K562 (cell line): ENCODE results near the gene EPHB6. TPM values are rescaled to one million over a fixed set of nuclear protein-coding genes. Genes with fewer than 3 reads are reported as not detected.

Experiments
- ASH1L ChIP-seq: fragments of 450-650 bp; IDR thresholded peaks from 2 replicates; pipeline ENCODE4 v1.6.1; 2018; ENCODE audit warnings: borderline replicate concordance, mild to moderate bottlenecking, low read depth; ENCODE audit not compliant: partially characterized antibody
- CAMTA2 ChIP-seq: fragments of 250-450 bp; sonication (Bioruptor Pico); conservative IDR thresholded peaks from 2 replicates; pipeline ENCODE4 v1.5.1; 2022
- CHD7 ChIP-seq: fragments of 200-600 bp; sonication (generic); IDR thresholded peaks from one replicate; pipeline ENCODE4 v1.6.1; 2012; ENCODE audit warnings: mild to moderate bottlenecking, low read depth, low read length, inconsistent platforms
- EHMT2 ChIP-seq: fragments of 450-650 bp; IDR thresholded peaks from 2 replicates; pipeline ENCODE4 v1.6.1; 2018; ENCODE audit warnings: antibody characterized with exemption
- EP300 ChIP-seq: IDR thresholded peaks from 2 replicates; pipeline ENCODE4 v1.6.1; 2012; ENCODE audit warnings: low read length, improper control_type of control experiment
- FOSL1 ChIP-seq: fragments of 200-800 bp; sonication (Bioruptor generic); conservative IDR thresholded peaks from 2 replicates; pipeline ENCODE4 v1.6.1; 2016; ENCODE audit warnings: missing genetic modification characterization, missing compliant biosample characterization
- HCFC1 ChIP-seq: IDR thresholded peaks from 2 replicates; pipeline ENCODE4 v1.6.1; 2012; ENCODE audit warnings: low read depth, low read length, improper control_type of control experiment
- HDAC2 ChIP-seq: fragments of 450-650 bp; IDR thresholded peaks from 2 replicates; pipeline ENCODE4 v1.6.1; 2016; ENCODE audit warnings: mild to moderate bottlenecking
- MAZ ChIP-seq, 2 experiments: fragments of 450-650 bp in 1 of 2; sonication (generic) in 1 of 2; formaldehyde crosslinking; IDR thresholded peaks in 1 of 2; conservative IDR thresholded peaks in 1 of 2; 2 replicates each; pipeline versions ENCODE4 v1.4.0 to v1.5.0; 2020; ENCODE audit warnings: mild to moderate bottlenecking in 1 of 2, missing genetic modification reagents in 1 of 2
- MECOM ChIP-seq: fragments of 250-450 bp; sonication (Bioruptor Pico); IDR thresholded peaks from 2 replicates; pipeline ENCODE4 v1.8.0; 2022; ENCODE audit warnings: inconsistent platforms
- NFIC ChIP-seq: fragments of 450-650 bp; IDR thresholded peaks from 2 replicates; pipeline ENCODE4 v1.6.1; 2017; ENCODE audit warnings: mild to moderate bottlenecking, inconsistent platforms
- PKNOX1 ChIP-seq: fragments of 450-650 bp; IDR thresholded peaks from 2 replicates; pipeline ENCODE4 v1.6.1; 2016
- SMARCA4 ChIP-seq: fragments of 450-650 bp; IDR thresholded peaks from 2 replicates; pipeline ENCODE4 v1.6.1; 2016
- STAT5A ChIP-seq: IDR thresholded peaks from 2 replicates; pipeline ENCODE4 v1.6.1; 2012; ENCODE audit warnings: low read length, inconsistent platforms, borderline replicate concordance
- ZBTB17 ChIP-seq: fragments of 450-650 bp; formaldehyde crosslinking; IDR thresholded peaks from 2 replicates; pipeline ENCODE4 v1.4.0; 2020; ENCODE audit warnings: mild to moderate bottlenecking
- ZNF121 ChIP-seq: sonication (generic); formaldehyde crosslinking; conservative IDR thresholded peaks from 2 replicates; pipeline ENCODE4 v1.8.0; 2022; ENCODE audit warnings: missing genetic modification reagents
- ZNF146 ChIP-seq: IDR thresholded peaks from one replicate; pipeline ENCODE4 v1.6.1; 2018; ENCODE audit warnings: missing compliant biosample characterization; ENCODE audit not compliant: unreplicated experiment
- ZNF444 ChIP-seq: fragments of 250-450 bp; sonication (Bioruptor Pico); IDR thresholded peaks from 2 replicates; pipeline ENCODE4 v1.4.0; 2020; ENCODE audit warnings: mild to moderate bottlenecking, moderate library complexity
- polyA plus RNA-seq, 8 experiments: library from polyadenylated mRNA; depleted of rRNA in 4 of 8; stranded (reverse) in 5 of 8; unstranded in 3 of 8; fragments of >200 nt; fragmentation: Nextera tagmentation in 2 of 8; fragmentation: Illumina TruSeq in 1 of 8; extraction: Ambion mirVana in 2 of 8; extraction: Trizol in 1 of 8; gene quantifications; 2 replicates each; pipeline versions ENCODE4 v1.2.1 to v1.2.3, GENCODE V29; 2011 to 2014; ENCODE audit warnings: inconsistent platforms in 1 of 8, missing spikeins in 1 of 8
- total RNA-seq, 7 experiments: library from RNA; depleted of rRNA in 6 of 7; stranded (reverse); fragments of >200 nt in 6 of 7; fragmentation: Illumina TruSeq in 2 of 7; extraction: Trizol in 2 of 7; gene quantifications; 2 replicates each; pipeline versions ENCODE4 v1.2.1 to v1.2.3, GENCODE V29; 2011 to 2021; ENCODE audit warnings: low replicate concordance in 1 of 7

The EPHB6 gene
- total and polyA plus RNA-seq, 9 of the 15 experiments (the other 6 are each of a cell fraction or from before 2014, with no cell fraction given): 1.4 to 123 (median 7.6) TPM

DNA sequence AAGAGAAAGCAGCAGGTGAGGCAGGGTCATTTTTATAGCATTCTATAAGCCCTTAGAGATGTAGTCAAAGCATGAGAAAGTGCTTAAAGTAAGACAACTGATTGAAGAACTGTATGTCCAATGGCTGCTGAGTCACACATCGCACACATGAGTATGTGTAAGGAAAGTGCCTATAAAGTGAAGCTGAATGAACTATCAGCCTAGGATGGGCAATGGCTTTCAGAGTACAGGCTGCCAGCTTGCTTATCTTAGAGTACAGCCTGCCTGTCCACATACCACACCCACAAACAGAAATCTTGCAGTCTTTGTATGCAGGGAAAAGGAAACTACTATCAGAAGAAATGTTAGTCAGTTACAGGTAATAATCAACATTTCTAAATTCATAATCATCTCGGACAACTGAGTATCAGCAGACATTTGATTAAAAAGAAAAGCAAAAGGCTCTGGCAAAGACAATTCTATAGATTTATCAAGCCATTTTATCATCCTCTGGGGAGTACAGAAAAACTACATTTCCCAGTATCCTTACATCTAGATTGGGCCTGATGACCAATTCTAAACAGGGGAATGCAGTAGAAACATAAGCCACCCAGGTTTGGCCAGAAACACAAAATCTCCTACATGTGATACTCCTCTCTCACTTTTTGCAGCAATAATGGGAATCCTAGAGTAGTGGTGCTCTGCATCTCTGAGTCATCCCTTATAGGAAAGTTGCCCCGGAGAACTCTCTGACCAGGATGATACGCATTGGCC is 16.2 kb upstream of the EPHB6 start (continued):
- TF ChIP-seq CHD7: no peak
- no peak for TF ChIP-seq ZNF444 (CRISPR knock-in tag)
- TF ChIP-seq NFIC: peak; percentile 52
- peak; percentile 47; the same call in 1 of the 2 replicates for TF ChIP-seq SMARCA4
- TF ChIP-seq HDAC2: no peak
- TF ChIP-seq FOSL1: peak; percentile 86
- TF ChIP-seq MECOM (CRISPR knock-in tag): no peak
- TF ChIP-seq STAT5A: peak; percentile 78
- 0 out of 4 replicates have a peak, but pooled peaks of 1 of the 2 experiments have one; percentile 38 for TF ChIP-seq MAZ (CRISPR knock-in tag; conservative IDR thresholded peaks at IDR 0.05 in 1 of 2, IDR thresholded peaks at IDR 0.05 in 1 of 2)
- TF ChIP-seq ASH1L: no peak
- TF ChIP-seq EHMT2: peak; percentile 39; the same call in 1 of the 2 replicates
- peak; percentile 92 for TF ChIP-seq ZBTB17 (CRISPR knock-in tag)
- TF ChIP-seq EP300: peak; percentile 71
- TF ChIP-seq ZNF121 (CRISPR knock-in tag): no peak
- peak; percentile 30; the same call in 1 of the 2 replicates for TF ChIP-seq PKNOX1
- peak; percentile 75 for TF ChIP-seq HCFC1
- no peak for TF ChIP-seq CAMTA2 (CRISPR knock-in tag)
- TF ChIP-seq ZNF146 (CRISPR knock-in tag): no peak
